ENCODE data around the gene PPIP5K1. TPM values are rescaled to one million over a fixed set of nuclear protein-coding genes. Genes with fewer than 3 reads are reported as not detected.
"Not testable (repeated sequence)": the region's sequence is repeated elsewhere in the genome, so short reads cannot be mapped to it uniquely, and the experiment has no call there.

PPIP5K1 gene
- total RNA-seq (10 to 100 TPM in 3 of 4 donors, 1 to 10 TPM in 1; 8.3 to 44.6 (median 18.3) TPM), polyA plus RNA-seq (10 to 100 TPM in 2 of 3 donors, 1 to 10 TPM in 1; 4.8 to 23.9 (median 13.2) TPM)

- DNase-seq; H3K9me3 ChIP-seq; H3K36me3 ChIP-seq; intact Hi-C loops (cut with DNase I); H3K4me1 ChIP-seq; H3K4me3 ChIP-seq; H3K27me3 ChIP-seq; H3K27ac ChIP-seq: not testable (repeated sequence)
- no CpG with 5 or more reads among the region's 54 CpGs for WGBS, 2 donors
These were observed at the start of gene PPIP5K1 for GRCh38 chr15:43589778-43590466. PPIP5K1 (minus strand) TSS chr15:43590208; CDS start chr15:43584504, 5,704 bp downstream.

- H3K9me3 ChIP-seq; DNase-seq; intact Hi-C loops (cut with DNase I); H3K4me1 ChIP-seq; H3K4me3 ChIP-seq; H3K36me3 ChIP-seq; H3K27me3 ChIP-seq; H3K27ac ChIP-seq: not testable (repeated sequence)
- 84 to 90% methylated on average over 8 of the region's 8 CpGs for WGBS, 2 donors
These were observed 48.6 kb upstream of the PPIP5K1 start for GRCh38 chr15:43638464-43639204.

DNA sequence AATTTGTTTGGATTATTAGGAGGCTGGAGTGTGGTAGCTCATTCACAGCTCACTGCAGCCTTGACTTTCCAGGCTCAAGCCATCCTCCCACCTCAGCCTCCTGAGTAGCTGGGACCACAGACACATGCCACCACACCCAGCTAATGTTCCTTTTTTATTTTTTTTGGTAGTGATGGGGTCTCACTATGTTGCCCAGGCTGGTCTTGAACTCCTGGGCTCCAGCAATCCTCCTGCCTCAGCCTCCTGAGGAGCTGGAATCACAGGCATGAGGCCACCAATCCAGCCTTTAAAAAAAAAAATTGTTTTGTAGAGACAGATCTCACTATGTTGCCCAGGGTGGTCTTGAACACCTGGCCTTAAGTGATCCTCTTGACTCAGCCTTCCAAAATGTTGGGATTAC is 36.9 kb upstream of the PPIP5K1 start:
- H3K4me3 ChIP-seq; H3K4me1 ChIP-seq; H3K36me3 ChIP-seq; DNase-seq; H3K9me3 ChIP-seq; H3K27ac ChIP-seq; H3K27me3 ChIP-seq; intact Hi-C loops (cut with DNase I): not testable (repeated sequence)

DNA sequence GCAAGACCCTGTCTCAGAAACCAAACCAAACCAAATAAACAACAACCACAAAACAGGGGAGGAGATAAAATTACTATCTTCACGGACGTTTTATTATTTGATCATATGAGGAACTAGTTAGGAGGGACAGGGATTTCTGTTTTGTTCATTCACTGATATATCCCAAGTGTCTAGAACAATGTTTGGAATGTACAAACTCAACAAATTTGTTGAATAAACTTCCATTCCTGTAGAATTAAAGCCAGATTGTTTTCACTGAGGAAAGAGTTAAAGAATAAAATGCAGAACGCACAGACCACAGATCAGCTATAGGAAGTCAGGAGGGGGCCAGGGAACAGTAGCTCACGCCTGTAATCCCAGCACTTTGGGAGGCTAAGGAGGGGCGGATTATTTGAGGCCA is 35.1 kb upstream of the PPIP5K1 start:
- Histone ChIP-seq H3K36me3 (no peaks in the 10 kb centered on the region), H3K4me1 (no peaks in the 10 kb centered on the region), H3K4me3 (no peak overlapping the region), H3K27ac (no peak overlapping the region), H3K27me3 (peaks cover 0 to 5% (median 0%) of the 10 kb centered on the region in 3 donors), H3K9me3 (no peaks in the 10 kb centered on the region)
- DNase-seq = no peak
- 16 to 27% methylated on average over 5 of the region's 5 CpGs for WGBS, 2 donors
- intact Hi-C loops (cut with DNase I) = no loop called here
- TF ChIP-seq POLR2AphosphoS5 (IDR thresholded peaks at IDR 0.05) (no peak), CTCF (IDR thresholded peaks at IDR 0.05) (no peak), POLR2A (IDR thresholded peaks at IDR 0.05) (no peak), EP300 (IDR thresholded peaks at IDR 0.05) (no peak)

DNA sequence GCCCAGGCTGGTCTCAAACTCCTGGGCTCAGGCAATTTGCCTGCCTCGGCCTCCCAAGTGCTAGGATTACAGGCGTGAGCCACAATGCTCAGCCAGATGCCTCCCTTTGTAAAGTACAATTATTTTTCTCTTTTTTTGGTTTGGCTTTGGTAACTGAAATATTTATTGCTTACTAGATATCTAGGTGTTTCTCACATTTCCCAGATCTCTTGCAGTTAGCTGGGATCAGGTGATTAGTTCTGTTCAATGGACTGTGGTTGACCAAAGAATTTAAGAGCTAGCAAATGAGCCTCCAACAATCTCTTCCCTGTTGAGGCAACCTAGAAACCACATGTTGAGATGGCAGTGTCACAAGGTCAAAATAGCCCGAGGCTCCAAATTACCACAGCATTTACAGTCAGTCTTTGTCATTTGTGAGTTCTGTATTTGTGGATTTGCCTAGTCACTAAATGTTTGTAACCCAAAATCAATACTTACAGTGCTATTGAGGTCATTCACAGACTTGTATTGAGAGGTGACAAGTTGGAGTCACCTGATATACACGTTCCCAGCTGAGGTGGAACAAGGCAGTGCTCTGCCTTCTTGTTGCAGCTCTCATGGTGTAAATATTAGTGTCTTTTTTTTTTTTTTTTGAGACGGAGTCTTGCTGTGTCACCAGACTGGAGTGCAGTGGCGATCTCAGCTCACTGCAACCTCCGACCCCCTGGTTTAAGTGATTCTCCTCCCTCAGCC is 32.2 kb upstream of the PPIP5K1 start:
- peaks cover 0 to 14% (median 0%) of the 10 kb centered on the region in 3 donors for H3K27me3 ChIP-seq
- DNase-seq; intact Hi-C loops (cut with DNase I); H3K4me1 ChIP-seq; H3K4me3 ChIP-seq; H3K27ac ChIP-seq; H3K9me3 ChIP-seq; H3K36me3 ChIP-seq: not testable (repeated sequence)
- WGBS, 2 donors = 57 to 75% methylated on average over 4 to 5 of the region's 7 CpGs

- DNase-seq; H3K4me1 ChIP-seq; H3K36me3 ChIP-seq; H3K9me3 ChIP-seq; H3K27ac ChIP-seq; H3K4me3 ChIP-seq; intact Hi-C loops (cut with DNase I): not testable (repeated sequence)
- no CpG with 5 or more reads among the region's 2 CpGs for WGBS, 2 donors
- peaks cover 0 to 14% (median 0%) of the 10 kb centered on the region in 3 donors for H3K27me3 ChIP-seq
These were observed 28.7 kb upstream of the PPIP5K1 start, which contains the start of gene STRC for GRCh38 chr15:43618700-43619099. STRC (minus strand) TSS chr15:43618800; CDS start chr15:43618722, 78 bp downstream.

DNA sequence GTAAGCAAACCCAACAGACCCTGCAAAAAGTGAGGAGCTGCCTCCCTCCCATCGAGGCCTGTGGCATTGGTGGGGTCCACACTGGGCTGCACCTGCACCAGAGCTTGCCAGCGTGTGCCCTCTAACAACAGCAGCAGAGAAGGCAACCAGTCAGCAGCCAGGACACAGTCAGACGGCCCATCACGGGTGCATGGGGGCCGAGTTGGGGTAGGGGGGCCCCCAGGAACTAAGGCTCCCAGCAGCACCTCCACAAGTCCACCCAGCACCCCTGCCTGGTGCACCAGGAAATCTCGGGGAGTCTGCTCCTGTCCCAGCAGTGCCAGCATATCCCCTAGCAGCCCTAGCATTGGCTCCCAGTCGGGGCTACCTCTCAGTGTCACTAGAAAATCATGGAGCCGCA is 27.7 kb upstream of the PPIP5K1 start:
- H3K36me3 ChIP-seq; H3K4me3 ChIP-seq; H3K9me3 ChIP-seq; intact Hi-C loops (cut with DNase I); DNase-seq; H3K4me1 ChIP-seq; H3K27ac ChIP-seq: not testable (repeated sequence)
- WGBS, 2 donors = 65 to 84% methylated on average over 3 to 4 of the region's 8 CpGs
- peaks cover 0 to 14% (median 0%) of the 10 kb centered on the region in 3 donors for H3K27me3 ChIP-seq

- H3K4me1 ChIP-seq; intact Hi-C loops (cut with DNase I); H3K9me3 ChIP-seq; H3K36me3 ChIP-seq; H3K27me3 ChIP-seq; H3K4me3 ChIP-seq; DNase-seq; H3K27ac ChIP-seq: not testable (repeated sequence)
- 58 to 80% methylated on average over 6 of the region's 6 CpGs for WGBS, 2 donors
These were observed 12.2 kb upstream of the PPIP5K1 start for GRCh38 chr15:43602233-43602632.

- intact Hi-C loops (cut with DNase I) = not testable (repeated sequence)
These were observed 10.2 kb upstream of the PPIP5K1 start for GRCh38 chr15:43600200-43600599.

GRCh38 chr15:43599131-43599530 is 9.1 kb upstream of the PPIP5K1 start:
- H3K9me3 ChIP-seq; H3K4me1 ChIP-seq; DNase-seq; H3K4me3 ChIP-seq; H3K27ac ChIP-seq; intact Hi-C loops (cut with DNase I); H3K27me3 ChIP-seq; H3K36me3 ChIP-seq: not testable (repeated sequence)
- WGBS, 2 donors = 91 to 92% methylated on average over 6 of the region's 6 CpGs

More at GRCh38 chr15:43600200-43600599, 10.2 kb upstream of the PPIP5K1 start:
- no CpG with 5 or more reads among the region's 2 CpGs for WGBS, 2 donors
- not testable (repeated sequence) for H3K27me3 ChIP-seq, H3K36me3 ChIP-seq, H3K4me3 ChIP-seq, H3K4me1 ChIP-seq, H3K9me3 ChIP-seq, DNase-seq, H3K27ac ChIP-seq
